ENCODE data around the gene NINJ1. TPM values are rescaled to one million over a fixed set of nuclear protein-coding genes. Genes with fewer than 3 reads are reported as not detected.

Gene NINJ1
- polyA plus RNA-seq, 1 experiment, result 53.9 TPM

- Histone ChIP-seq H3K4me3 (ENCODE audit: low read depth, low read length) (no peak overlapping the region), H3K27me3 (ENCODE audit: control insufficient read depth, insufficient read depth, low read length) (no peaks in the 10 kb centered on the region), H3K36me3 (ENCODE audit: control insufficient read depth, insufficient read depth, low read length) (peaks cover 5% of the 10 kb centered on the region)
- TF ChIP-seq CTCF (IDR thresholded peaks at IDR 0.05; ENCODE audit: insufficient read depth, low read depth, low read length), result no peak
- CTCF ChIA-PET, result interaction anchor here (0.6 to 3.4 kb wide), 2 partner anchors 12 to 20 kb away, joined by 3 to 20 read pairs; no protein-coding TSS in a partner anchor
- DNase-seq (ENCODE audit: low read depth), result no peak
- POLR2A ChIA-PET, result no interaction called here
These were observed 4.8 kb downstream of the NINJ1 start for GRCh38 chr9:93129286-93129685.

- POLR2A ChIA-PET, result no interaction called here
- no peak overlapping the region for H3K4me3 ChIP-seq (ENCODE audit: low read depth, low read length)
- TF ChIP-seq CTCF (IDR thresholded peaks at IDR 0.05; ENCODE audit: insufficient read depth, low read depth, low read length), result no peak
- CTCF ChIA-PET, result interaction anchor here (3.4 kb wide), 1 partner anchor 20 kb away, joined by 20 read pairs; no protein-coding TSS in a partner anchor
- H3K36me3 ChIP-seq (ENCODE audit: control insufficient read depth, insufficient read depth, low read length), result peaks cover 6% of the 10 kb centered on the region
- DNase-seq (ENCODE audit: low read depth), result no peak
- H3K27me3 ChIP-seq (ENCODE audit: control insufficient read depth, insufficient read depth, low read length), result no peaks in the 10 kb centered on the region
These were observed 5.3 kb downstream of the NINJ1 start for GRCh38 chr9:93128715-93129224.

GRCh38 chr9:93128011-93128714 lies 5.9 kb downstream of the NINJ1 start:
- H3K36me3 ChIP-seq (ENCODE audit: control insufficient read depth, insufficient read depth, low read length), result peaks cover 10% of the 10 kb centered on the region
- no peak for TF ChIP-seq CTCF (IDR thresholded peaks at IDR 0.05; ENCODE audit: insufficient read depth, low read depth, low read length)
- CTCF ChIA-PET, result interaction anchor here (0.9 to 3.4 kb wide), 2 partner anchors 12 to 19 kb away, joined by 3 to 20 read pairs; no protein-coding TSS in a partner anchor
- H3K27me3 ChIP-seq (ENCODE audit: control insufficient read depth, insufficient read depth, low read length), result no peaks in the 10 kb centered on the region
- DNase-seq (ENCODE audit: low read depth), result no peak
- H3K4me3 ChIP-seq (ENCODE audit: low read depth, low read length), result no peak overlapping the region
- POLR2A ChIA-PET, result no interaction called here

GRCh38 chr9:93127395-93127911 lies 6.6 kb downstream of the NINJ1 start:
- ChIA-PET CTCF (interaction anchor here (0.9 to 3.4 kb wide), 2 partner anchors 13 to 18 kb away, joined by 3 to 20 read pairs; no protein-coding TSS in a partner anchor), POLR2A (no interaction called here)
- no peak for DNase-seq (ENCODE audit: low read depth)
- Histone ChIP-seq H3K27me3 (ENCODE audit: control insufficient read depth, insufficient read depth, low read length) (no peaks in the 10 kb centered on the region), H3K4me3 (ENCODE audit: low read depth, low read length) (no peak overlapping the region), H3K36me3 (ENCODE audit: control insufficient read depth, insufficient read depth, low read length) (peaks cover 11% of the 10 kb centered on the region)
- TF ChIP-seq CTCF (IDR thresholded peaks at IDR 0.05; ENCODE audit: insufficient read depth, low read depth, low read length), result no peak

GRCh38 chr9:93126825-93127368 lies 7.2 kb downstream of the NINJ1 start:
- no peaks in the 10 kb centered on the region for H3K27me3 ChIP-seq (ENCODE audit: control insufficient read depth, insufficient read depth, low read length)
- no peak for DNase-seq (ENCODE audit: low read depth)
- ChIA-PET CTCF (interaction anchor here (0.9 kb wide), 1 partner anchor 13 kb away, joined by 3 read pairs; no protein-coding TSS in a partner anchor), POLR2A (no interaction called here)
- no peak for TF ChIP-seq CTCF (IDR thresholded peaks at IDR 0.05; ENCODE audit: insufficient read depth, low read depth, low read length)
- peaks cover 11% of the 10 kb centered on the region for H3K36me3 ChIP-seq (ENCODE audit: control insufficient read depth, insufficient read depth, low read length)
- no peak overlapping the region for H3K4me3 ChIP-seq (ENCODE audit: low read depth, low read length)
